ENCODE measurements around the gene CEACAM19. TPM values are rescaled to one million over a fixed set of nuclear protein-coding genes. Genes with fewer than 3 reads are reported as not detected.

The CEACAM19 gene
- total and polyA plus RNA-seq, 2 of the 8 experiments (the other 6 are each of a cell fraction or from before 2014, with no cell fraction given), result 3.1 to 3.4 TPM

DNA sequence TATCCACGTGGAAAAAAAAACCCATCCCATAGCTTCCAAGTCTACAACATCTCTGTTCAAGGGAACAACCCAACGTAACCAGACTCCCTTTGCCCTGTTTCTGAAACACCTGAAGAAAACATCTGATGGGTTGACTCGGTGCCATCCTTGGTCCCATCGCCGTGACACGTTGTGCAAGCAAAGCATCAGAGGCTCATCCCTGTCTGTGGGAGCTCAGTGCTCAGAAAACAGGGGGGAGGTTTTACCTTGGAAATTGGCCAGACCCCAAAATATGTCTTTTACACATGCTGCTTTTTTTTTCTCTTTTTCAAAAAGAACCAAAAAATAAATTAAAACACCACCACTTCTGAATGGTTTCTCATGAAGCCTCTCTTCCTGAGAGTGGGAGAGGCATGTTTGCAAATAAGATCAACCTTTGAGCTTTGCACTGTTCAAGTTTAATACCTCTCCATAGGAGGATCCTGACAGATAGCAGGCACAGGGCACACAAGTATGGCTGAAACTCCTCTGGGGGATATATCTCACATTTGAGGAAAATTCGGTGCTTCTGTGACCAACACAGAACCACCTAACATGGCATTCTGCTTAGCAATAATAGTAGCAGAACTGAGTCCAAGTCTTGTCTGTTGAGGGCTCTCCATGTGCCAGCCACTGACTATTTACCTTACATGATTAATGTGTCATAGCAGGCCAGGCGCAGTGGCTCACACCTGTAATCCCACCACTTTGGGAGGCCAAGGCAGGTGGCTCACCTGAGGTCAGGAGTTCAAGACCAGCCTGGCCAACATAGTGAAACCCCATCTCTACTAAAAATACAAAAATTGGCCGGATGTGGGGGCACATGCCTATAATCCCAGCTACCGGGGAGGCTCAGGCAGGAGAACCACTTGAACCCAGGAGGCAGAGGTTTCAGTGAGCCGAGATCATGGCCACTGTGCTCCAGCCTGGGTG lies 34.6 kb upstream of the CEACAM19 start (continued):
- no peak for TF ChIP-seq CBX5 (IDR thresholded peaks at IDR 0.05; ENCODE audit: low read depth, low read length)
- TF ChIP-seq, protein P1, sequence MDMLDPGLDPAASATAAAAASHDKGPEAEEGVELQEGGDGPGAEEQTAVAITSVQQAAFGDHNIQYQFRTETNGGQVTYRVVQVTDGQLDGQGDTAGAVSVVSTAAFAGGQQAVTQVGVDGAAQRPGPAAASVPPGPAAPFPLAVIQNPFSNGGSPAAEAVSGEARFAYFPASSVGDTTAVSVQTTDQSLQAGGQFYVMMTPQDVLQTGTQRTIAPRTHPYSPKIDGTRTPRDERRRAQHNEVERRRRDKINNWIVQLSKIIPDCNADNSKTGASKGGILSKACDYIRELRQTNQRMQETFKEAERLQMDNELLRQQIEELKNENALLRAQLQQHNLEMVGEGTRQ (IDR thresholded peaks at IDR 0.05; ENCODE audit: low read length), result no peak
- TF ChIP-seq ZNF274 (IDR thresholded peaks at IDR 0.05; ENCODE audit: borderline replicate concordance, extremely low read depth, low read length), result no peak
- no peak for TF ChIP-seq KDM4A (IDR thresholded peaks at IDR 0.05; ENCODE audit: low read depth, low read length, severe bottlenecking)
- TF ChIP-seq POU5F1 (IDR thresholded peaks at IDR 0.05; ENCODE audit: low read depth, low read length), result no peak
- no peak for TF ChIP-seq CBX8 (IDR thresholded peaks at IDR 0.05; ENCODE audit: borderline replicate concordance, low read depth, low read length)
- TF ChIP-seq, protein P2, sequence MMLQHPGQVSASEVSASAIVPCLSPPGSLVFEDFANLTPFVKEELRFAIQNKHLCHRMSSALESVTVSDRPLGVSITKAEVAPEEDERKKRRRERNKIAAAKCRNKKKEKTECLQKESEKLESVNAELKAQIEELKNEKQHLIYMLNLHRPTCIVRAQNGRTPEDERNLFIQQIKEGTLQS (IDR thresholded peaks at IDR 0.05; ENCODE audit: insufficient read depth, low read depth, low read length), result no peak
- TF ChIP-seq, protein P3, sequence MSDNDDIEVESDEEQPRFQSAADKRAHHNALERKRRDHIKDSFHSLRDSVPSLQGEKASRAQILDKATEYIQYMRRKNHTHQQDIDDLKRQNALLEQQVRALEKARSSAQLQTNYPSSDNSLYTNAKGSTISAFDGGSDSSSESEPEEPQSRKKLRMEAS (IDR thresholded peaks at IDR 0.05), result no peak
